HepG2 (cell line): ENCODE results near the gene MAGEB17. TPM values are rescaled to one million over a fixed set of nuclear protein-coding genes. Genes with fewer than 3 reads are reported as not detected.

Source experiments
- ATAC-seq: fragments of 200-7000 bp; cut with Tn5 transposase; 3 replicates; pipeline ENCODE4 v1.9.1; 2020; ENCODE audit warnings: mild to moderate bottlenecking, moderate library complexity
- BruUV-seq: library from RNA; stranded (reverse); fragments of 400-500 nt; replicated peaks from 2 replicates; lab custom pipeline; 2021; lab: Mats Ljungman, UMichigan
- CTCF ChIA-PET: fragments of 300-600 bp; formaldehyde crosslinking; extraction: SDS; loops from one replicate; lab custom pipeline; 2021; ENCODE audit warnings: low total read pairs, inconsistent platforms, low intra/inter-chr PET ratio; lab: Yijun Ruan, JAX
- POLR2A ChIA-PET: fragments of 350-600 bp; sonication (Branson Sonifier 250); formaldehyde crosslinking; loops from one replicate; lab custom pipeline; 2020; ENCODE audit warnings: antibody characterized with exemption, inconsistent platforms; lab: Yijun Ruan, JAX
- DNase-seq: peaks from one replicate; pipeline ENCODE4 v3.0.0-alpha.2; 2015; ENCODE audit warnings: low spot score
- FAIRE-seq: peaks from 3 replicates; lab custom pipeline; 2011; peaks lifted over from hg19 to GRCh38; lab: Jason Lieb, UNC
- H2AFZ ChIP-seq: one replicate; pipeline ENCODE4 v1.6.1; 2011; ENCODE audit warnings: low read length, inconsistent platforms
- H3K27ac ChIP-seq: fragments of 300-600 bp; 3 replicates; pipeline ENCODE4 v1.8.0; 2011; ENCODE audit warnings: mixed run types, mild to moderate bottlenecking, mixed read lengths, low read length, inconsistent platforms; ENCODE audit not compliant: insufficient read depth; ENCODE audit errors: extremely low read length
- H3K27me3 ChIP-seq, 2 experiments: fragments of 200-600 bp in 1 of 2; 2 replicates in 1 of 2; 3 replicates in 1 of 2; pipeline versions ENCODE4 v1.6.0 to v1.8.0; 2011; ENCODE audit warnings: low read length in 2 of 2, mild to moderate bottlenecking in 2 of 2, moderate library complexity in 2 of 2, inconsistent platforms in 1 of 2; ENCODE audit not compliant: insufficient read depth in 2 of 2, control insufficient read depth in 1 of 2
- H3K36me3 ChIP-seq, 2 experiments: fragments of 200-600 bp in 1 of 2; replicated peaks in 1 of 2; 2 replicates in 1 of 2; 3 replicates in 1 of 2; pipeline versions ENCODE4 v1.5.1 to v1.8.0; 2011; ENCODE audit warnings: low read length in 2 of 2, inconsistent platforms in 1 of 2; ENCODE audit not compliant: insufficient read depth in 2 of 2, control insufficient read depth in 1 of 2
- H3K4me1 ChIP-seq: 2 replicates; pipeline ENCODE4 v1.5.1; 2012; ENCODE audit warnings: low read length, inconsistent platforms; ENCODE audit not compliant: insufficient read depth
- H3K4me2 ChIP-seq: 2 replicates; pipeline ENCODE4 v1.6.0; 2011; ENCODE audit warnings: low read depth, low read length, inconsistent platforms
- H3K4me3 ChIP-seq, 3 experiments: fragments of 200-600 bp in 1 of 3; sonication (generic), shearing (Covaris generic) in 1 of 3; replicated peaks in 1 of 3; 2 replicates each; pipeline ENCODE4 v1.5.1; 2011 to 2016; ENCODE audit warnings: low read length in 3 of 3, inconsistent platforms in 2 of 3, low read depth in 2 of 3, mild to moderate bottlenecking in 2 of 3, control low read depth in 1 of 3, mixed read lengths in 1 of 3; ENCODE audit not compliant: insufficient read depth in 1 of 3
- H3K79me2 ChIP-seq: one replicate; pipeline ENCODE4 v1.6.1; 2011; ENCODE audit warnings: low read length, inconsistent platforms; ENCODE audit not compliant: insufficient read depth
- H3K9ac ChIP-seq: 2 replicates; pipeline ENCODE4 v1.6.0; 2011; ENCODE audit warnings: mild to moderate bottlenecking, low read depth, low read length, inconsistent platforms; ENCODE audit not compliant: insufficient read depth
- H3K9me3 ChIP-seq: 2 replicates; pipeline ENCODE4 v1.5.1; 2012; ENCODE audit warnings: mild to moderate bottlenecking, low read length
- H4K20me1 ChIP-seq: 2 replicates; pipeline ENCODE4 v1.6.0; 2011; ENCODE audit warnings: inconsistent platforms, mild to moderate bottlenecking, low read length, moderate library complexity; ENCODE audit not compliant: insufficient read depth
- ELF3 ChIP-seq: IDR thresholded peaks from 2 replicates; pipeline ENCODE4 v1.6.1; 2016; ENCODE audit warnings: missing genetic modification reagents, missing compliant biosample characterization
- IRX3 ChIP-seq: sonication (generic); formaldehyde crosslinking; IDR thresholded peaks from 2 replicates; pipeline ENCODE4 v1.8.1; 2023; ENCODE audit warnings: mild to moderate bottlenecking, low read depth, missing genetic modification reagents, borderline replicate concordance
- POLR2AphosphoS5 ChIP-seq: IDR thresholded peaks from 2 replicates; pipeline ENCODE4 v1.6.1; 2012; ENCODE audit warnings: low read depth, low read length
- TEF ChIP-seq: sonication (generic); formaldehyde crosslinking; IDR thresholded peaks from 2 replicates; pipeline ENCODE4 v1.5.0; 2020; ENCODE audit warnings: missing genetic modification reagents
- ZNF274 ChIP-seq: sonication (generic); formaldehyde crosslinking; IDR thresholded peaks from 2 replicates; pipeline ENCODE4 v1.5.1; 2020; ENCODE audit warnings: mild to moderate bottlenecking, missing genetic modification reagents
- WGBS: methylation state at CpG from one replicate; pipeline ENCODE4 v1.1.6; 2017; ENCODE audit warnings: low lambda C conversion rate; 5-methylcytosine and 5-hydroxymethylcytosine counted together
- in situ Hi-C: cut with HindIII; loops from 2 replicates; pipeline ENCODE4 v1.10.0; 2017; ENCODE audit warnings: low pct_unique_long_range_greater_than_20kb; ENCODE audit not compliant: extremely low pct_ligation_motif_present
- intact Hi-C: fragments of 100-400 bp; cut with micrococcal nuclease; formaldehyde crosslinking; loops from one replicate; pipeline ENCODE4 v1.10.0; 2022; ENCODE audit not compliant: unreplicated experiment
- polyA plus RNA-seq, 8 experiments: library from polyadenylated mRNA; depleted of rRNA in 3 of 8; stranded (reverse) in 7 of 8; unstranded in 1 of 8; fragments of >200 nt; fragmentation: Illumina TruSeq in 4 of 8; extraction: Trizol in 4 of 8; gene quantifications; 2 replicates each; pipeline versions ENCODE4 v1.2.1 to v1.2.3, GENCODE V29; 2011 to 2016; ENCODE audit warnings: low read depth in 4 of 8, missing spikeins in 1 of 8, mixed read lengths in 1 of 8; ENCODE audit not compliant: insufficient read depth in 1 of 8
- total RNA-seq, 5 experiments: library from RNA; depleted of rRNA; stranded (reverse); fragments of >200 nt; fragmentation: Illumina TruSeq; extraction: Trizol; gene quantifications; 2 replicates each; pipeline ENCODE4 v1.2.3, GENCODE V29; 2016; ENCODE audit warnings: low read depth in 1 of 5

The MAGEB17 gene
- total and polyA plus RNA-seq, 2 of the 13 experiments (the other 11 are each of a cell fraction or from before 2014, with no cell fraction given), result not detected

- POLR2A ChIA-PET, result no interaction called here
- intact Hi-C loops, result no loop called here
These were observed 40.4 kb downstream of the MAGEB17 start for GRCh38 chrX:16207634-16208033.

GRCh38 chrX:16208601-16209000, 41.3 kb downstream of the MAGEB17 start:
- Histone ChIP-seq H3K4me2 (no peak overlapping the region), H3K4me3 (no peak overlapping the region), H2AFZ (no peak overlapping the region), H3K4me1 (no peaks in the 10 kb centered on the region), H3K27me3 (no peaks in the 10 kb centered on the region), H3K36me3 (no peaks in the 10 kb centered on the region), H4K20me1 (no peaks in the 10 kb centered on the region), H3K27ac (no peak overlapping the region), H3K9me3 (no peaks in the 10 kb centered on the region), H3K9ac (no peak overlapping the region), H3K79me2 (no peaks in the 10 kb centered on the region)
- no peak for ATAC-seq
- no TSS peak for BruUV-seq
- POLR2A ChIA-PET, result no interaction called here
- FAIRE-seq, result no peak
- TF ChIP-seq POLR2AphosphoS5, result no peak
- no peak for TF ChIP-seq ZNF274 (CRISPR knock-in tag)
- TF ChIP-seq TEF, result no peak
- WGBS, result 0% methylated on average over 4 of the region's 4 CpGs
- no peak for DNase-seq
- CTCF ChIA-PET, result no interaction called here
- intact Hi-C loops (no loop called here), in situ Hi-C loops (no loop called here)

More at GRCh38 chrX:16207634-16208033, 40.4 kb downstream of the MAGEB17 start:
- H4K20me1 ChIP-seq, result no peaks in the 10 kb centered on the region
- TF ChIP-seq ELF3 (CRISPR knock-in tag), result no peak
- TF ChIP-seq IRX3 (CRISPR knock-in tag), result no peak
- H3K4me3 ChIP-seq, result no peak overlapping the region
- H3K36me3 ChIP-seq, result no peaks in the 10 kb centered on the region
- in situ Hi-C loops, result no loop called here
- 11% methylated on average over 1 of the region's 1 CpG for WGBS
- H3K4me2 ChIP-seq, result no peak overlapping the region
- no peak for DNase-seq
- no peaks in the 10 kb centered on the region for H3K27me3 ChIP-seq
- BruUV-seq, result no TSS peak
- H3K27ac ChIP-seq, result no peak overlapping the region
- FAIRE-seq, result no peak
- ATAC-seq, result no peak
- H2AFZ ChIP-seq, result no peak overlapping the region
- no peaks in the 10 kb centered on the region for H3K9me3 ChIP-seq
- no peaks in the 10 kb centered on the region for H3K4me1 ChIP-seq
- CTCF ChIA-PET, result no interaction called here
- no peak overlapping the region for H3K9ac ChIP-seq
- no peaks in the 10 kb centered on the region for H3K79me2 ChIP-seq
